Activated CD4-positive, alpha-beta T cell treated with anti-CD3 and anti-CD28 coated beads, Interleukin-2, amount 50 U/mL, for 16 hours (primary cell): ENCODE data around the gene APCDD1.
A peak's percentile ranks its signal among the peaks of the same experiment; 100 is the strongest.
"Not testable (repeated sequence)": the region's sequence is repeated elsewhere in the genome, so short reads cannot be mapped to it uniquely, and the experiment has no call there.

ENCODE experiments used
- DNase-seq: peaks from one replicate; pipeline ENCODE4 v3.0.0-alpha.2; 2020

APCDD1 gene

DNA sequence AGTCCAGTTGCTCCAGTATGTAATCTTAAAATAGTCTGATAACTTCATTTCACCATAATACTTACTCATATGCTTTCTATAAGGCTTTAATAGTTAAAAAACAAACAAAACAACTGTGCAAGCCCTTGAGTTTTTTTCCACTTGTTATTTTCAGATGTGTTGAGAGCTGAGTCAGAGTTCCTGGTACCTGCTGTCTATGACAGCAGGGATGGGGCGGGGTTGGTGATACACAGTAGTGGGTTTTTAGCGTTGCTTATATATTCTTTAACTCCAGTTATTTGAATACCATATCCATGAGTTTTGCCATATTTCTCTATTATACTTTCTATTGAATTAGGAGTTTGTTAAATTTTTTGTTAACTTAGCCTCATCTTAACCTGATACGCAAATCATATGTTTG is 76.4 kb downstream of the APCDD1 start:
- peak; percentile 45 for DNase-seq

- no peak for DNase-seq
These were observed 78.7 kb downstream of the APCDD1 start for GRCh38 chr18:10533111-10533510.

- DNase-seq = no peak
These were observed 81.8 kb downstream of the APCDD1 start for GRCh38 chr18:10536280-10536679.

DNA sequence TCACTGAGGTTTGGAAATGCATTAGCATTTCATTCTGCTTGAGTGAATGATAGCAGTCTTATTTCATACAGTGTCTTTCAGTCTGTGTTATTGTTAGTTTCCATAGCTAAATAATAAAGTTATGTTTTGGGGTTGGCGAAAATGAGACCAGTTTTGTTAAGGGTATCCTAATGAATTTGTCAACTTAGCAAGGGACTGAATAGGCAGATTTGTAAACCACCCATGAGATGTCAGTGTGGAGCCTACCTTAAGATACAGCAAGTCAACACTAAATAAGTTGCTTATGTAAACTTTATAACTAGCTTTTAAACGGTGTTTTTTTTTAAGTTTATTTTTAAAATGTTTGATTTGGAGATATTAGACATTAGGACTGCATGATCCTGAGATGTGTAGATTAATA is 83.3 kb downstream of the APCDD1 start:
- no peak for DNase-seq

- not testable (repeated sequence) for DNase-seq
These were observed 84.7 kb downstream of the APCDD1 start for GRCh38 chr18:10539124-10539523.
